Measurements from ENCODE around the gene TNFSF10. TPM values are rescaled to one million over a fixed set of nuclear protein-coding genes. Genes with fewer than 3 reads are reported as not detected.

The TNFSF10 gene
- total RNA-seq, 1 donor from 2014 or later, result 94.1 TPM

DNA sequence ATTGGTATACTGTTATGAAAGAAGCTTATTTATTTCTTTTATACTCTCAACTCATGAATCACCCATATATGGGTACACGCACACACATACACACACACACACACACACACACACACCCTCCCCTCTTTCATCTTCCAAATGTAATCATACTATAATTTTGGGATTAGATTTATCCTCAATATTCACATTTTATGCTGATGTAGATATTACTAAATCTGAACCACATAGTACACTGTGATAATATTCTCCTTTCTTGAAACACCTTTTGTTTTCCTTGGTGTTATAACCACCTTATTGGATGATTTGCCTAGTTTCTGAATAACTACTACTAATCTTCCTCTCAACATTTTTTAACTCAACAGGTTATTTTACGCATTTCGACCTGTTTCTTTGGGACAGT, 66.8 kb downstream of the TNFSF10 start:
- TF ChIP-seq, protein P1, sequence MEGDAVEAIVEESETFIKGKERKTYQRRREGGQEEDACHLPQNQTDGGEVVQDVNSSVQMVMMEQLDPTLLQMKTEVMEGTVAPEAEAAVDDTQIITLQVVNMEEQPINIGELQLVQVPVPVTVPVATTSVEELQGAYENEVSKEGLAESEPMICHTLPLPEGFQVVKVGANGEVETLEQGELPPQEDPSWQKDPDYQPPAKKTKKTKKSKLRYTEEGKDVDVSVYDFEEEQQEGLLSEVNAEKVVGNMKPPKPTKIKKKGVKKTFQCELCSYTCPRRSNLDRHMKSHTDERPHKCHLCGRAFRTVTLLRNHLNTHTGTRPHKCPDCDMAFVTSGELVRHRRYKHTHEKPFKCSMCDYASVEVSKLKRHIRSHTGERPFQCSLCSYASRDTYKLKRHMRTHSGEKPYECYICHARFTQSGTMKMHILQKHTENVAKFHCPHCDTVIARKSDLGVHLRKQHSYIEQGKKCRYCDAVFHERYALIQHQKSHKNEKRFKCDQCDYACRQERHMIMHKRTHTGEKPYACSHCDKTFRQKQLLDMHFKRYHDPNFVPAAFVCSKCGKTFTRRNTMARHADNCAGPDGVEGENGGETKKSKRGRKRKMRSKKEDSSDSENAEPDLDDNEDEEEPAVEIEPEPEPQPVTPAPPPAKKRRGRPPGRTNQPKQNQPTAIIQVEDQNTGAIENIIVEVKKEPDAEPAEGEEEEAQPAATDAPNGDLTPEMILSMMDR (IDR thresholded peaks at IDR 0.05; ENCODE audit: unreplicated experiment), result no peak
- Mint-ChIP-seq H3K27ac (ENCODE audit: unreplicated experiment) (no peak overlapping the region), H3K27me3 (ENCODE audit: unreplicated experiment) (no peaks in the 10 kb centered on the region), H3K4me3 (ENCODE audit: unreplicated experiment) (no peak overlapping the region), H3K4me1 (ENCODE audit: unreplicated experiment) (peaks cover 3% of the 10 kb centered on the region), H3K9me3 (ENCODE audit: unreplicated experiment) (no peaks in the 10 kb centered on the region), H3K36me3 (ENCODE audit: low read depth, unreplicated experiment) (no peaks in the 10 kb centered on the region)
- no peak for DNase-seq (ENCODE audit: low spot score)

Other genes with a start within 250 kb of the TNFSF10 start
- not detected for gene GHSR, start 75.0 kb downstream of the TNFSF10 start, total RNA-seq (ENCODE audit: unreplicated experiment)
- 6.6 TPM for gene NCEH1, start 187.6 kb upstream of the TNFSF10 start, total RNA-seq (ENCODE audit: unreplicated experiment)
- 18.0 TPM for gene ECT2, start 227.3 kb upstream of the TNFSF10 start, total RNA-seq (ENCODE audit: unreplicated experiment)

Data from endothelial cell (in vitro differentiated cells).